DMS153 (cell line): ENCODE data around the gene CCT6B.
"Not testable (repeated sequence)": the region's sequence is repeated elsewhere in the genome, so short reads cannot be mapped to it uniquely, and the experiment has no call there.

Experiments used
- DNase-seq: peaks from one replicate; lab custom pipeline; 2025; lab: John Stamatoyannopoulos, UW

CCT6B gene

DNA sequence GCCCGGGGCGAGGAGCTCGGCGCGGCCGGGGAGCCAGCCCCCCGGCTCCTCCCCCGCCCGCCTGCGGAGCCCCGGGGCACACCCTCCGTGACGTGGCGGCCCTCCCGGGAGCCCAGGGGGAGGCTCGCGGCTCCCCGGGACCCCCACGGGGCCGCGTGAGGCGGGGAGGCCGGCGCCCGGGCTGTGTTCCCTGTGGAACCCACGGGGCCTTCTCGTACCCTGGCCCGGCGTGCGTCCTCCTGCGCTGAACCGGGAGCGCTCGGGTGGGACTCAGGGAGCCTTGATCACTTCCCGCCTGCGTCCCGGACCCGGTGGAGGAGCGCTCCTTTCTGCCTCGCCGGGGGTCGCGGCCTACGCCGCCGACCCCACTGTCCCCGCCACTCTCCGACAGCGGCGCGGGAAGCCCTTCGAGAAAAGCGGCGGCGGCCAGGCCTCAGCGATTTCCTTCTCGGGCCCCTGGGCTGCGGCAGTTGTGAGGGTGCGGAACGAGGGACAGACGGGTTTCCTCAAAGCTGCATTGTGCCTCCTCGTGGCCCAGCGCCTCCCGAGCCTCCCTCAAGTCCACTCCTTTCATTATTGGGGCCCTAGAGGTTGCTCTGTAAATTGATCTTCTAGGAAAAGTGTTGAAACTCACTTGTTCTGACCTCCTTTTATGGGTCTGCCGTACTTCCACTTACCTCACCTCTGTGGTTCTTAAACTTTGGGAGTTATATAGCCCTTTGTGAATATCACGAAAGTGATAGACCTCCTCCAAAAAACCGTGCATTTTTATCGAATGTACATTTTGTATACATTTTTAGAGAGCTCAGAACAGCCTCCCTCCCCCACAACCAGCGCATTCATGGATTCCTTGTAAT is 19.6 kb upstream of the CCT6B start:
- DNase-seq, result peak; percentile 31

GRCh38 chr17:34980353-34980680 is 19.1 kb upstream of the CCT6B start, which contains the start of gene LIG3:
Gene LIG3 (plus strand): TSS chr17:34980512. CDS start chr17:34983006, 2,494 bp downstream.
- DNase-seq, result peak; percentile 85

DNA sequence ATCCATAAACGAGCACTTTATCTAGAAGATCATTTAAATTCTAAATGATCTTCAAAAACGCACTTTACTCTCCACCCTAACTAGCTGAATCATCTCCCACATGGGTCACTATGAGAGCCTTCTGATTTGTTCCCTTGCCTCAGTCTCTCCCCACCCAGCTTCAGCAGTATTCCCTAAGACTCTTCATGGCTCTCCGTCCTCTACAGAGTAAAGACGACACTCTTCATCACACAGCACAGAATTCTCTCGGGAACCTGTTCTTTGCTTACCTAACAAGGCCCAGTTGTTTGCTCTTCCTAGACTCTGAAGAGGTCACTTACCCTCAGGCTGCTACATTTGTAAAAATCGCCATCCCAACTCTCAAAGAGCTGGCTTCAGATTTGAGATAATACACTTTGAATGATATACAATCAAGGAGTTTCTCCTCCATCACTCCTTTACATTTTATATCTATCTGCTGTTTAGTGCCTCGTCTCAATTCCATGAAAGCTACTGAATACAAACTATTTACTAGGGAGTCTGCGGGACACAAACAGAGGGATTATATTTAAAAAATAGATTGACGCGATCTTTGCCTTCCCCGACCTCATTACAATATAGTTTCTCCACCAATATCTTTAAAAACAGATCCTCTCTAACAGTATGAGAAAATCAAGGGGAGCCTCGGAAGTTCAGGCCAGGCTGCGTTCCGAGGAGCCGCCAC is 18.5 kb upstream of the CCT6B start:
- no peak for DNase-seq

DNA sequence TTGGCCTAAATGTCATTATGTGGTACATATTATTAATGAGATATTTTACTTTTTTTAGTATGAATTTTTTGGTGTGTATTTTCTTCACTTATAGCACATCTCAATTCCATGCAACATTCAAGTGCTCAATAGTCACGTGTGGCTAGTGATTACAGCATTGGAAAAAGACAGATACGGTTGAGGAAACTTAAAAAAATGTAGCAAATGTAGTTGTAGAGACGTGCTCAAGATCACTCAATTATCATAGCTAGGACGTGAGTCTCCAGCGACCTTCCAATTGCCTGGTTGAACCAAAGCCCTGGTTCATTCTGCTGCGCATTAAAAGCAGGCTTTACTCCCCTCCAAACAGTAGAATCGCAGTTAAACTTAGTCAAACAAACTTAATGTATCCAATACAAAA is 17.9 kb upstream of the CCT6B start:
- no peak for DNase-seq

DNA sequence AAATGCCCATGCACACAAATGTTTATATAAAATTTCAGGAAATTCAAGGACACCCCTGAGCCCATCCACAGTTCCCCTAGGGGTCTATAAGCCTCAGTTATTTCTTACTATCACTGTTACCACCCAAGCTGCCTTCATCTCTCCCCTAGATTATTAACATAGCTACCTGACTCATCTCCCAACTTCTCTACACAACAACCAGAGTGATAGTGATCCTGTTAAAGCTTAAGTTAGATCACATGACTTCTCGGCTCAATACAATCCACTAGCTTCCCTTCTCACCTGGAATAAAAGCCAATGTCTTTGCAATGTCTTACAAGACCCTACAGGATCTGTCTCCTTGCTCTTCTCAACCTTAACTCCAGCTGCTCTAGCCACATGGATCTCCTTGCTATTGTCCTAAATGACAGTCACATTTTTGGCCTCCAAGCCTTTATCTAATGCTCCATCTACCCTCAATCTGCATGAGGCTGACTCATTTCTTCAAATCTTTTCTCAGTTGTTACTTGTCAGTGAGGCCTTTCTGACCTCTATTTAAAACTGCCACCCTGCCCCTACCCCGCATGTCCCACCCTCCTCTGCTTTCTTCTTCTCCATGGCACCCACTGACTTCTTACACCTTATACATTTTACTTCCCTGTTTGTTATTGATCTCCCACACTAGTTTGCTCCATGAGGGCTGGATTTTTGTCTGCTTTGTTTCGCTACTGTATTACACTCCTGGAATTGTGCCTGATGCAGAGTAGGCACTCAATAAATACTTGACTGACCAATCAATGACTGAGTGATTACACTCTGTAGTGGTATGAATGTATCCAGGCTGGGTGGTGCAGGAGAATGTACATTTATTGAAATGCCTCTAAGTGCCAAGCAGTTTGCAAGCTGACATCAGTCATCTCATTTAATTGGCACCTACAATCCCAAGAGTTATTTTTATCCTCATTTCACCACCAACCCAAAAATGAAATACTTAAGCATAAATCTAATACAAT is 13.8 kb upstream of the CCT6B start:
- DNase-seq, result no peak

GRCh38 chr17:34974179-34974578 is 12.9 kb upstream of the CCT6B start:
- DNase-seq, result no peak

- no peak for DNase-seq
Measured at GRCh38 chr17:34958438-34958837, 2.8 kb downstream of the CCT6B start.

DNA sequence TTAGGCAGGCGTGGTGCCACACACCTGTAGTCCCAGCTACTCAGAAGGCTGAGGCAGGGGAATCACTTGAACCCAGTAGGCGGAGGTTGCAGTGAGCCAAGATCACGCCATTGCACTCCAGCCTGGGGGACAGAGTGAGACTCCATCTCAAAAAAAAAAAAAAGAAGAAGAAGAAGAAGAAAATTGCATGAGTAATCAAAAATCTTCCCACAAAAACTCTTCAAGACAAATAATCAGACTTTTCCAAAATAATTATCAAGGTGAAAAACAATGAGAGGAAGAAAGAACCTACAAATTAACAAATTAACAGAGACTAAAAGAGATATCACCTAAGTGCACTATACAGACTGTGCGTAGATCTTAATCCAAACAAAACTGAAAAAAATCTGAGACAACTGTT is 10.5 kb downstream of the CCT6B start:
- not testable (repeated sequence) for DNase-seq

- DNase-seq, result no peak
Measured at GRCh38 chr17:34930283-34930682, 31.0 kb downstream of the CCT6B start.

DNA sequence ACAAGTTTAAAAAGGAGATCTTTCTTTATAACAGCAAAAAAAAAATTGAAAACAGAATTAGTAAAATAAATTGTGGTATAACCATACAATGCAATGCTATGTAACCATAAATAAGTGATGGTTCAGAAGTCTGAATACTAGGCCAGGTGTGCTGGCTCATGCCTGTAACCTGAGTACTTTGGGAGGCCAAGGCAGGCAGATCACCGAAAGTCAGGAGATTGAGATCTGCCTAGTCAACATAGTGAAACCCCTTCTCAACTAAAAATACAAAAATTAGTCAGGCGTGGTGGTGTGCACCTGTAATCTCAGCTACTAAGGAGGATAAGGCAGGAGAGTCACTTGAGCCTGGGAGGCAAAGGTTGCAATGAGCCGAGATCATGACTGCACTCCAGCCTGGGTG is 34.6 kb downstream of the CCT6B start:
- no peak for DNase-seq

GRCh38 chr17:34920676-34921075 is 40.6 kb downstream of the CCT6B start:
- DNase-seq, result no peak

GRCh38 chr17:34917381-34917780 is 43.9 kb downstream of the CCT6B start:
- DNase-seq, result no peak

GRCh38 chr17:34916120-34916519 is 45.1 kb downstream of the CCT6B start:
- DNase-seq, result no peak

GRCh38 chr17:34913001-34913400 is 48.3 kb downstream of the CCT6B start:
- no peak for DNase-seq

- no peak for DNase-seq
Measured at GRCh38 chr17:34909040-34909439, 52.2 kb downstream of the CCT6B start.

DNA sequence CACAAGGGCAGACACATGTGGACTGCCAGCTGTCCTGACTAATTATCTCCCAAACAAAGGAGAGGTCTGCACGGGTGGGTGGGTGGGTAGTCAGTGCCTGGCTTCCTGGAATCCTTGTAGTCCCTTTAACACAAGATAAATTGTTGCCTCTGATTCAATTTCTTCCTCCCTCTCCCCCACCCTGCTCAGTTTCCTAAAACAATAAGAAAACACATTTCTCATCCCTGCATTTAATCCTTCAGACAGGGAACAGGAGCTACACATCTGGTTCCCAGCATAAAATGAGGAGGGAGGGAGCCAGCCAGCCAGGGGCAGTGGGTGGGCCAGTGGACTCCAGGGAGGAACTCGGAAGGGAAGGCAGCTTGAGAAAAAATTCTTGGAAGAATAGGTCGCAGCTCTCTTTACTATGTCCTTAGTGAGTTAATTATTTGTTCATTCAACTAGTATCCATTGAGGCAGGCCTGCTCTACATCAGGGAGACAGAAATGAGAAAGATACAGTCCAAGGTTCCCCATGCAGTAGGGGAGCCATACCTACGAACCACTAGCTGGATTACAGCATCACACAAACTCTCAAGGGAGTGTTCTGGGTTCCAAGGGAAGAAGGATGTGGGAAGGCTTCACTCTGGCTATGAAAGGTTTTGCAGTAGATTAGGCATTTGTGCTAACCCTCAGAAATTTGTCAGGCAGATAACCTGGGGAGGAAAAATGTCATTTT is 58.3 kb downstream of the CCT6B start:
- DNase-seq, result no peak

DNA sequence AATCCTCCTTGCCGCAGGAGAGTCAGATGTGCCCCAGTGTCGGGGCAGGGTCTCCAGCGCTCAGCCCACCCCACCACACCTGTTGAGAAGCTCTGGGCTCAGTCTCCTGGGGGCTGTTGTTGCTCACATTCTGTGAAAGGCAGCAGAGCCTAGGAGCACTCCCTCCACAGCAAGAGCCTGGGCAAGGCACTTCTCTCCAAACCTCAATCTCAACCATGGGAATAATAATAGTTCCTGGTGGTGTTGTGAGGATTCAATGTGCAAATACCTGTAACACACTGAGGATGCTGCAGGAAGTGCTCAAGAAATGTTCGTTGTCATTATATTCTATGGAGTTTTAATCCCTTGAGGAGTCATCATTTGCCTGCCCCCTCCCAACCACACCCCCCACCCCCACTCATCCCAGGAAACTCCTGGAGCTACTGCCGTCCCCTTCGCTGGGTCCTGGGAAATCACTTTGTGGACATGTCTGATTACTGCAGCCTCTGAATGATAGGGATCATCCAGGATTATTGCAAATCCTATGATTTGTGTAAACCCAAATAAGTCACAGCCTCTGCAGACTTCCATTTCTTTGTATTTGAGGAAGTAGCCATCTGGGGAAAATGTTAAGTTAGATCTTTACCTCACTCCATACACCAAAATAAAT is 61.5 kb downstream of the CCT6B start:
- DNase-seq, result no peak

DNA sequence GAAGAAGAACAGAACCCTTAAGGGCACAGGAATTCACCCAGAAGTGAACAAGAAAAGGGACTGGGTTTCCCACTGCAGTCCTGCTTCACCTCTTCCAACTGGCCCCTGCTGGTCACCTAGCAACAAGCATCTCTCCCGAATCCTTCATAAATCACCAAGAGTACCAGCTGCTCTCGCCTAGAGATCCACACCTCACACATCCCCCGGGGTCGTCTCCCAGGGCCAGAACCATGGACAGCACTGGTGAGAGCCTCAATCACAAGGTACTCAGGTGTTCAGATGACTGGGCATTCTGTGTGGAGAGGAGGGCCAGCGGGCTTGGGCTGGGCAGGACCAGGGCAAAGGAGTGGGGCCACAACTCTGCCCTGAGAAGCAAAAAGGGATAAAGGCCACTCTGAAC is 65.9 kb downstream of the CCT6B start:
- DNase-seq, result no peak

DNA sequence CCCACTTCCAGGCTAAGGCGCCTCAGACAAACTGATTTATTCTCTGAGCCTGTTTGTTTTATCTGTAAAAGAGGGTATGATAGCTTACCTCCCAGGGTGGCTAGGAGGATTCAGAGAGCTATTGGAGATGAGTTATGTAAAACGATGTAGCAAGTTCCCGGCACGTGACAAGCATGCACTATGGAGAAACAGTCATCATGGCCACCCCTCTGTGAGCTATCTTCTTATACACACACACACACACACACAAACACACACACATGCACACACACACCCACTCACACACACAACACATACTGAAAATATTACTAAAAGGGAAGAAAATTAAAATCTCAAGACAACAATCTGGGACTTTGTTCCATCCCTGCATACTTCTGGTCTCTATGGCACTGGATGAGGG is 66.3 kb downstream of the CCT6B start:
- DNase-seq, result no peak

DNA sequence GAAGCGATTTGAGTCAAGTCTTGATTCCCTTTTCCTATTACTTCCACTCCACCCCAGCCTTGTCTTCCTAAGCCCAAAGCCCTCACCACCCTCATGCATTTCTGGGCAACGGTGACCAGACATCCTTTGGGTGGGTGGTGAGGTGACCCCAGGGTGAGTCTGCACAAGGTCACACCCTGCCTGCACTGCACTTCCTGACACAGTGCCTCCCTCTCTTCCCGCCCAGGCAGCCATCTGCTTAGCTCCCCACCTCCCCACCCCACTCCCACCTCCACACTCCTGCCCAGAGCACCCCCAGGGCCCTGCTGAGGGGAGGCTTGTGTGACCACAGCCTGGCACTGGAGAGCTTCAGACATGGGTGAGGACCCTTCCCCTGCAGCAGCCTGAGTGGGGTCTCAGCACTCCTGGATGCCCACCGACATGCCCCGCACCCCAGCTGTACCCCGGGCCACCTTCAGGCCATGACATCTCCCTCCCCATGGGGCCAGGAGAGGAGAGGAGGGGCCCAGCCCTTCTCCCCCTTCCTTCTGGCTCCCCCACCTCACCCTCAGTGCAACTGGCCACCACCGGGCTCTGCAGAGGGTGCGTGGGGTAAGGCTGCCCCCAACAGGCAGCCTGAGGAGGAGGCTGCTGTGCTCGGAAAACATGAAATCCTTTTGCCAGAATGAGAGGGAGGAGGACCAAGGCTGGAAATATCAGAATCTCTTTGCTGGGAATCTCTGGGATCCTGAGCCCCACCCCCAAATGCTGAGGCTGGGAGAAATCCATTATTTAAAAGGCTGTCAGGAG is 68.6 kb downstream of the CCT6B start:
- peak; percentile 1 for DNase-seq
